ENCODE measurements around the gene SLC49A3.

DNA sequence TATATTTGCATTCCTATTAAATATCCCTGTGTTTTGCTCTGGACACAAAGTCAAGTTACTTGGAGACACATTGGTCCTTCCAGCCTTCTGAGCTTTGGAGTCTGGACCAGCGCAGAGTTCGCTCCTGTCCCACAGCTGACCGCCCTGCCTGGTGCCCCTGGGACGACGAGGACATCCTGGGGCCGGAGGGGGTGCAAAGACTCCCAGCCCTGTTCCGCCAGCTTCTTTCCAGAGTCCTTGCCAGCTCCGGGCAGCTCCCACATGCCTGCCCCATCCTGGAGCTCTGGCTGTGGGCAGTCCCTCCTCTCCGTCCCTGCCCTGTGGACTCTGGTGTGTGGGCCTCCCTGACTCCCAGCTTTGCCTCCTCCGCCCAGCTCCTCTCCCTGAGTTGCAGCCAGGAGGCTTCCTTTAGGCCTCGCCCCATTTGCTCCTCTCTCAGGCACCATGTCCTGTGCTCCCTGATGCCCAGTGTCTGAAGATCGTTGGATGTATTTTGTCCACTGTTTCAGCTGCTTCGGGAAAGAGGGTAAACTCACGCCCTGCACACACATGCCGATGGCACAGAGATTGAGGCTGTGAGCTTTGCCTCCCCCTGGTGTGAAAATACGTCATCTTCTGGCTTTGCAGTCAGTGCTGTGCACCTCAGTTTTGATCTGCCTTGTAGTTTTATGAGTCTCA, 11.8 kb upstream of the SLC49A3 start:
- no peak for TF ChIP-seq POLR2A (IDR thresholded peaks at IDR 0.05; ENCODE audit: low read length)
- TF ChIP-seq GATA1 (IDR thresholded peaks at IDR 0.05; ENCODE audit: low read depth, low read length): no peak

Measured in erythroblast (primary cell).